Prostate gland (tissue), 2 donors: ENCODE data around the gene PIP5K1B. TPM values are rescaled to one million over a fixed set of nuclear protein-coding genes. Genes with fewer than 3 reads are reported as not detected.

Source experiments
- DNase-seq: peaks from one replicate; pipeline ENCODE4 v3.0.0-alpha.2; 2019; ENCODE audit warnings: low spot score
- H3K27ac ChIP-seq, 2 donors: fragments of 200-600 bp; sonication (generic); 2 replicates each; pipeline ENCODE4 v1.5.1; 2017 to 2019
- H3K27me3 ChIP-seq: fragments of 200-600 bp; sonication (generic); replicated peaks from 2 replicates; pipeline ENCODE4 v1.5.1; 2019; ENCODE audit not compliant: insufficient read depth
- H3K36me3 ChIP-seq, 2 donors: fragments of 200-600 bp; sonication (generic); 1 replicate in 1 of 2; 2 replicates in 1 of 2; pipeline versions ENCODE4 v1.5.1 to v1.8.1; 2017 to 2019
- H3K4me1 ChIP-seq: fragments of 200-600 bp; sonication (generic); replicated peaks from 2 replicates; pipeline ENCODE4 v1.5.1; 2019
- H3K4me3 ChIP-seq, 2 donors: fragments of 200-600 bp; sonication (generic); 2 replicates each; pipeline ENCODE4 v1.5.1; 2017 to 2019
- H3K9me3 ChIP-seq: fragments of 200-600 bp; sonication (generic); 2 replicates; pipeline ENCODE4 v1.5.1; 2017
- POLR2A ChIP-seq: fragments of 450-650 bp; IDR thresholded peaks from one replicate; pipeline ENCODE4 v1.6.1; 2016; ENCODE audit warnings: antibody characterized with exemption, mild to moderate bottlenecking
- POLR2AphosphoS5 ChIP-seq: sonication (generic); formaldehyde crosslinking; IDR thresholded peaks from one replicate; pipeline ENCODE4 v1.6.1; 2017; ENCODE audit warnings: antibody characterized with exemption
- WGBS: methylation state at CpG from one replicate; pipeline ENCODE4 v1.1.5; 2018; 5-methylcytosine and 5-hydroxymethylcytosine counted together
- intact Hi-C: fragments of 100-400 bp; cut with DNase I; formaldehyde crosslinking; loops from one replicate; pipeline ENCODE4 v1.14.2; 2022
- total RNA-seq, 2 donors: library from RNA; depleted of rRNA; stranded (reverse); fragments of >200 nt; gene quantifications; one replicate each; pipeline ENCODE4 v1.1.0, GENCODE V29; 2016
- TF ChIP-seq, protein P1 (sequence below), 4 experiments: fragments of 200-600 bp in 2 of 4; fragments of 450-650 bp in 2 of 4; sonication (generic) in 2 of 4; IDR thresholded peaks; 1 replicate in 3 of 4; 2 replicates in 1 of 4; pipeline ENCODE4 v1.5.1; 2016 to 2019; ENCODE audit warnings: antibody characterized with exemption in 4 of 4, mild to moderate bottlenecking in 2 of 4, moderate library complexity in 2 of 4

The PIP5K1B gene
- total RNA-seq, 2 donors from 2014 or later = 1.6 to 38.3 TPM

- H3K27me3 ChIP-seq = no peaks in the 10 kb centered on the region
- no peaks in the 10 kb centered on the region for H3K9me3 ChIP-seq
- intact Hi-C loops = no loop called here
- WGBS = 62% methylated on average over 3 of the region's 3 CpGs
- H3K27ac ChIP-seq = no peak overlapping the region
- TF ChIP-seq, protein P1, sequence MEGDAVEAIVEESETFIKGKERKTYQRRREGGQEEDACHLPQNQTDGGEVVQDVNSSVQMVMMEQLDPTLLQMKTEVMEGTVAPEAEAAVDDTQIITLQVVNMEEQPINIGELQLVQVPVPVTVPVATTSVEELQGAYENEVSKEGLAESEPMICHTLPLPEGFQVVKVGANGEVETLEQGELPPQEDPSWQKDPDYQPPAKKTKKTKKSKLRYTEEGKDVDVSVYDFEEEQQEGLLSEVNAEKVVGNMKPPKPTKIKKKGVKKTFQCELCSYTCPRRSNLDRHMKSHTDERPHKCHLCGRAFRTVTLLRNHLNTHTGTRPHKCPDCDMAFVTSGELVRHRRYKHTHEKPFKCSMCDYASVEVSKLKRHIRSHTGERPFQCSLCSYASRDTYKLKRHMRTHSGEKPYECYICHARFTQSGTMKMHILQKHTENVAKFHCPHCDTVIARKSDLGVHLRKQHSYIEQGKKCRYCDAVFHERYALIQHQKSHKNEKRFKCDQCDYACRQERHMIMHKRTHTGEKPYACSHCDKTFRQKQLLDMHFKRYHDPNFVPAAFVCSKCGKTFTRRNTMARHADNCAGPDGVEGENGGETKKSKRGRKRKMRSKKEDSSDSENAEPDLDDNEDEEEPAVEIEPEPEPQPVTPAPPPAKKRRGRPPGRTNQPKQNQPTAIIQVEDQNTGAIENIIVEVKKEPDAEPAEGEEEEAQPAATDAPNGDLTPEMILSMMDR (IDR thresholded peaks at IDR 0.05) = no peak
- TF ChIP-seq POLR2AphosphoS5 = no peak
- TF ChIP-seq POLR2A = no peak
- no peak for DNase-seq
- H3K36me3 ChIP-seq = no peaks in the 10 kb centered on the region
- H3K4me1 ChIP-seq = no peaks in the 10 kb centered on the region
- no peak overlapping the region for H3K4me3 ChIP-seq
Measured at GRCh38 chr9:68883224-68883623, 178.2 kb downstream of the PIP5K1B start.

GRCh38 chr9:68887232-68887631 is 182.2 kb downstream of the PIP5K1B start:
- intact Hi-C loops = no loop called here
- WGBS = 85% methylated on average over 1 of the region's 1 CpG
- TF ChIP-seq POLR2AphosphoS5 (no peak), POLR2A (no peak)
- TF ChIP-seq, protein P1 (IDR thresholded peaks at IDR 0.05) = no peak
- H3K36me3 ChIP-seq = no peaks in the 10 kb centered on the region
- no peaks in the 10 kb centered on the region for H3K4me1 ChIP-seq
- no peak overlapping the region for H3K27ac ChIP-seq
- no peak overlapping the region for H3K4me3 ChIP-seq
- H3K27me3 ChIP-seq = no peaks in the 10 kb centered on the region
- DNase-seq = no peak
- H3K9me3 ChIP-seq = no peaks in the 10 kb centered on the region

GRCh38 chr9:68894502-68894901 is 189.5 kb downstream of the PIP5K1B start:
- Histone ChIP-seq H3K27ac (no peak overlapping the region), H3K9me3 (no peaks in the 10 kb centered on the region), H3K27me3 (no peaks in the 10 kb centered on the region), H3K36me3 (no peaks in the 10 kb centered on the region), H3K4me1 (no peaks in the 10 kb centered on the region), H3K4me3 (no peak overlapping the region)
- no peak for DNase-seq
- WGBS = 72% methylated on average over 7 of the region's 7 CpGs
- intact Hi-C loops = no loop called here
- no peak for TF ChIP-seq POLR2AphosphoS5
- TF ChIP-seq POLR2A = no peak
- TF ChIP-seq, protein P1 (IDR thresholded peaks at IDR 0.05) = no peak

DNA sequence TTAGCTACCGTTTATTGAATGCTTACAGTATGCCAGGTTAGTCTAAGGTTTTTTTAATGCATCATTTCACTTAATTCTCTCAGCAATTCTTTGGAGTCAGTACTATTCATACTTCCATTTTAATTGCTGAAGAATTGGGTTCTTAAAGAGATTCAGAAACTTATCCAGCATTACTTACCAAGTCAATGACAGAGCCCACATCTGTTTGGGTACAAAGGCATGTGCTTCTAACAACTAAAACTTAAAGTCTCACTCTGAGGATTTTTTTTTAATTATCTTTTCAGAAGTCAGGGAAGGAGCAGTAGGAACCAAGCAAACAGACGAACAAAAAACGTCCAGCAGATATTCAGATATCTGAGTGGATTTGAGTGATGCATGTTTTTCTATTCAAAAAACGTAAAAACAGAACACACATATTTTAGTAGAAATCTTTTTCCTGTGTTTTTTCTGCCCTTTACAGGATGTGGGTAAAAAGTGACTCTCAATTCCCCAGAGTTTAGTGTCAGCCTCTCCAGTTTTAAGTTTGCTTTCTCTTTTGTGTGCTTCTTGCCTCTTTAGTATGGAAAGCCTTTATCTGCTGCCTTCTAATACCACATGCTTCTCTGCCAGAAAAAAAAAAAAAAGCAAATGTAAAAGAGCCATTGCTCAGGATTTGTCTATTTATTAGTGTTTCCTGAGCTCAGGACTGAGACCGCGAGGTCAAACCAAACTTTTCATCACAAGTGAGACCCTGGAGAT is 190.9 kb downstream of the PIP5K1B start:
- intact Hi-C loops = no loop called here
- no peaks in the 10 kb centered on the region for H3K36me3 ChIP-seq
- no peak overlapping the region for H3K27ac ChIP-seq
- H3K9me3 ChIP-seq = no peaks in the 10 kb centered on the region
- no peaks in the 10 kb centered on the region for H3K4me1 ChIP-seq
- no peaks in the 10 kb centered on the region for H3K27me3 ChIP-seq
- no peak for DNase-seq
- 15% methylated on average over 6 of the region's 6 CpGs for WGBS
- TF ChIP-seq POLR2A (no peak), POLR2AphosphoS5 (no peak)
- TF ChIP-seq, protein P1 (IDR thresholded peaks at IDR 0.05) = no peak
- no peak overlapping the region for H3K4me3 ChIP-seq

DNA sequence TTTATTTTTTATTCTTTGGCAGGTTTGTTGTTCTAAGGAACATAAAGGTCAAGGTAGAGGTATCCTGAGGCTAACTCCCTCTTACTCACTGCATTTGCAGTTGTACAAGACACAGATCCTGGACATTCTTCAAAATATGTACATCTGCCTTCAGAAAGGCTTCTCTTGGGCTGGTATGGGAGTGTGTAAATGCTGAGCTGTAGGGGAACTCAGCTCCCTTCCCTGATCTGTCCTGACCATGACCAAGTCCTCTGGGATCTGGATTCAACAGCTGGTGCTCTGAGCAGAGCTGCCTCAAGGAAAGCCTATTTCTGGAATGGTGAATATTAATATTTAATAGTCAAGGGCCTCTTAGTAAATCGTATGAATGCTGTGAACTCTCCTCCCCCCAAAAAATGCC is 191.4 kb downstream of the PIP5K1B start:
- DNase-seq = no peak
- TF ChIP-seq POLR2A = no peak
- TF ChIP-seq, protein P1 (IDR thresholded peaks at IDR 0.05) = no peak
- no peak for TF ChIP-seq POLR2AphosphoS5
- Histone ChIP-seq H3K9me3 (no peaks in the 10 kb centered on the region), H3K4me3 (no peak overlapping the region), H3K4me1 (no peaks in the 10 kb centered on the region), H3K36me3 (no peaks in the 10 kb centered on the region), H3K27ac (no peak overlapping the region), H3K27me3 (no peaks in the 10 kb centered on the region)
- intact Hi-C loops = no loop called here
- WGBS = 72% methylated on average over 1 of the region's 1 CpG
